Mucosa of rectum (tissue), 2 donors: ENCODE measurements around the gene NKTR.

Experiments
- H3K27ac ChIP-seq, 2 donors: one replicate each; pipeline ENCODE4 v1.7.0; 2013; ENCODE audit warnings: inconsistent platforms in 2 of 2, low read depth in 2 of 2, low read length in 2 of 2
- H3K27me3 ChIP-seq, 2 donors: one replicate each; pipeline ENCODE4 v1.7.0; 2013; ENCODE audit warnings: low read length in 2 of 2; ENCODE audit not compliant: control insufficient read depth in 2 of 2, insufficient read depth in 2 of 2
- H3K36me3 ChIP-seq, 2 donors: one replicate each; pipeline ENCODE4 v1.7.0; 2013; ENCODE audit warnings: low read length in 2 of 2; ENCODE audit not compliant: control insufficient read depth in 2 of 2, insufficient read depth in 2 of 2
- H3K4me1 ChIP-seq, 2 donors: one replicate each; pipeline ENCODE4 v1.7.0; 2013; ENCODE audit warnings: low read length in 2 of 2, mild to moderate bottlenecking in 1 of 2; ENCODE audit not compliant: control insufficient read depth in 2 of 2, insufficient read depth in 2 of 2
- H3K4me3 ChIP-seq, 2 donors: one replicate each; pipeline ENCODE4 v1.7.0; 2013; ENCODE audit warnings: low read length in 2 of 2
- H3K9ac ChIP-seq, 2 donors: one replicate each; pipeline ENCODE4 v1.7.0; 2013; ENCODE audit warnings: low read length in 2 of 2, low read depth in 1 of 2, mild to moderate bottlenecking in 1 of 2
- H3K9me3 ChIP-seq, 2 donors: one replicate each; pipeline ENCODE4 v1.7.0; 2013; ENCODE audit warnings: low read length in 2 of 2; ENCODE audit not compliant: control insufficient read depth in 2 of 2
- donor health status: healthy.
- donor health status: Normal muscosa, but diverticular disease.

Gene NKTR

DNA sequence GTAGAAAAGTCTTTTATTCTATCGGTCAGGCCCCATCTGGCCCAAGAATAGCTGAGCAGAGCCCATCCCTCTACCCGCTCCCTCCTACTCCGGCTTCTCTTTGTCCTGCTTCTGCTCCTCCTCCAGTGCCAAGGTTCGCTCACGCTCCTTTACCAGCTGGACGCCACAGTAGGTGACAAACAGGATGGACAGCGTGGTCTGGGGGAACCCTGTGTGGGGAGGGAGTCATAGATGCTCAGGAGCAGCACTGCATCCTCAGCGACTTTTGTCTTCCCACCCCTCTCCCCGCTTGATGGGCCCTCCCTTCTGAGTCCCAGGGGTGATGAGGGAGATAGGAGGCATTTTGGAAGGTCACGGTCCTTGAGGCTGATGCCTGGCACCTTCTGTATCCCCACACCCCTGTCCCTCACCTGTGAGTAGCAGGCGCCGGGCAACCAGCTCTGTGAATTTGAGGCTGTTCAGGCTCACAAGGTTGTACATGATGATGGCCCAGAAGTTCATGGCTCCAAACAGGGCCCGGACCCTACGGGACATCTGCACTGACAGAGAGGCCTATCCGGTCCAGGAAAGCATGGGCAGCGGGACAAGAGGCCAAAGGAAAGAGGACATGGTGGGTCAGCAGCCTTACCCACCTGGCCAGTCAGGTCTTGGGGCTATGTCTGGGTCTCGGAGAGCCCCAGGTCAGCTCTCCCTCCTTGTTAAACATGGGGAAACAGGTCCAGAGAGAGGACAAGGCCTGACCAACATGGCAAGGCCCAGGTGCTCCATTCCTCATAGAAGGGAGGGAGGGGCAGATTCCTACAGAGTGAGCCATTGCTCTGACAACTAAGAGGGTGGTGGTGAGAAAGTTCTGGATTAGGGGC lies 92.4 kb downstream of the NKTR start:
- no peaks in the 10 kb centered on the region for H3K4me1 ChIP-seq
- H3K36me3 ChIP-seq = no peaks in the 10 kb centered on the region
- no peaks in the 10 kb centered on the region for H3K9me3 ChIP-seq
- H3K9ac ChIP-seq = no peak overlapping the region
- no peak overlapping the region for H3K27ac ChIP-seq
- H3K4me3 ChIP-seq = no peak overlapping the region
- no peaks in the 10 kb centered on the region for H3K27me3 ChIP-seq

DNA sequence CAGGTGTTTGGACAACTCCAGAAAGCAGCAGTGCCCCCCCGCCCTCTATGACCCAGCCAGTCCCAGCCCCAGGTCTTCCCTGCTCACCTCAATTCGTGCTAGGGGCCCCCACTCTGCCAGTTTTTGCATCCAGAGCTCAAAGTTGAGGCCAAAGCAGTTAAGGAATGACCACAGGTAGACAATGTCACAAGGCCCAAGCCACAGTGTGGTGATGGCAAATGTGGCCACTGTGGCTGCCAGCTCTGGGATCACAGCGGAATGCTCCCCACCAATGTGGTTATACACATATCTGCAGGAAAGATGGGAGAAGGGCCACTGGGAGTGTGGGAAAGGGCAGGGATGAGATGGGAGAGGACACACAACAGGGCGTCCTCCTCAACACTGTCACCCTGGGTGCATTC lies 93.0 kb downstream of the NKTR start:
- Histone ChIP-seq H3K36me3 (no peaks in the 10 kb centered on the region), H3K27ac (no peak overlapping the region), H3K4me1 (no peaks in the 10 kb centered on the region), H3K9me3 (no peaks in the 10 kb centered on the region), H3K9ac (no peak overlapping the region), H3K4me3 (no peak overlapping the region), H3K27me3 (no peaks in the 10 kb centered on the region)

DNA sequence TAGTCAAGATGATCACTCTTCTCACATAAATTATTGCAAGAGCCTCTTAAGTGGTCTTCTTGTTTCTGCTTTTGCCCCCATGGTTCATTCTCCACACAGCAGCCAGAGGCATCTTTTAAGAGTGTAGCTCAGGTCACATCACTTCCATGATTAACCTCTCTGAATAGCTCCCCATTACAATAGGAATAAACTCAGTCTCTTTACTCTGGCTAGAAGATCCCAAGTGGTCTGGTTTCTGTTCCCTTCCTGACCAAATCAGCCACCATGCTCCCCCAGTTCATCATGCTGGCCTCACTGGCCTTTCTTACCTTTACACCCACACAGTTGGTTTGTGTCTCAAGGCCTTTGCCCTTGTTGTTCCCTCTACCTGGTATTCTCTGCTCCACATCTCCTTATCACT lies 93.9 kb downstream of the NKTR start:
- Histone ChIP-seq H3K4me1 (no peaks in the 10 kb centered on the region), H3K36me3 (no peaks in the 10 kb centered on the region), H3K27ac (no peak overlapping the region), H3K9me3 (no peaks in the 10 kb centered on the region), H3K4me3 (no peak overlapping the region), H3K27me3 (no peaks in the 10 kb centered on the region), H3K9ac (no peak overlapping the region)

DNA sequence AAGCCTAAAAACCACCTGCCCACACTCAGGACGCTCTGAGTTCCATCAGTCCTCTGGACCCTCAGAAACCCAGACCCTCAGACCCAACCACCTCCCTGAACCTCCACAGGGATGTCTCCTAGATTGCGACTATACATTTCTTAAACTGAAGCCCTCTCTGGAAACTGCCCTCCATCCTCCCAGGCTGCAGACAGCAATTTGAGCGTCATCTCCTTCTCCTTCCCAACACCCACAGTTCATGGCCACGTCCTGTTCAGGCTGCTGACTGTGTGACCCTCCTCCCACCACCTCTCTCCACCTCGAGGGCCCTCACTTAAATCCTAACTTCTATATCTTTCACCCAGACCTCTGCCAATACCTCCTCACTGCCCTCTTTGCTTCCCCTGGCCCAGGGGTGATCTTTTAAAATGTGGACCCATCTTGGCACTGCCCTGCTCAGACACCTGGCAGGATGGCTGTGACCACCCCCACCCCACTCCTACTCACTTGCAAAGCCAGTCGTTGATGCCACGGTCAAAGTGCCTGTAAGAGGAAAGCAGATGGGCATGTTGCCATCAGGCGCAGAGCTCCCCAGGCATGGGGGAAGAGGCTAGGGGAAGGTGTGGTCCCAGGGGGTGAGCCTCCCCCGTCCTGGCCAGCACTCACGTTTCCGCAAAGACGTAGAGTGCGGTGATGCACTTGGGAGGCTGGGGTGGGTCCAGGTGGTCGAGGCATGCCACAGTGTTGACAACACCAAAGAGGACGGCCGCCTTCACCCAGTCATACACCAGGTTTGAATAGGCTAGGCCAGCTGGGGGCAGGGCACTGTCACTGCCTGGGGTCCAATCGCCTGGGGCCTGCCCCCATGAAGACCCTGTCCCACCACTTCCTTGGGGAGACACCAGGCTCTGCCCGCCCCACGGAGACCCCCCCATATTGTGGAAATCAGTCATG lies 96.1 kb downstream of the NKTR start:
- Histone ChIP-seq H3K9ac (no peak overlapping the region), H3K36me3 (no peaks in the 10 kb centered on the region), H3K27me3 (no peaks in the 10 kb centered on the region), H3K27ac (no peak overlapping the region), H3K4me3 (no peak overlapping the region), H3K9me3 (no peaks in the 10 kb centered on the region), H3K4me1 (no peaks in the 10 kb centered on the region)

- Histone ChIP-seq H3K4me1 (no peaks in the 10 kb centered on the region), H3K27me3 (no peaks in the 10 kb centered on the region), H3K4me3 (no peak overlapping the region), H3K9me3 (no peaks in the 10 kb centered on the region), H3K27ac (no peak overlapping the region), H3K9ac (no peak overlapping the region), H3K36me3 (no peaks in the 10 kb centered on the region)
These were observed 97.0 kb downstream of the NKTR start for GRCh38 chr3:42697289-42698051.
